A673 (cell line): ENCODE measurements around the gene CENPX. TPM values are rescaled to one million over a fixed set of nuclear protein-coding genes. Genes with fewer than 3 reads are reported as not detected.
"Not testable (repeated sequence)": the region's sequence is repeated elsewhere in the genome, so short reads cannot be mapped to it uniquely, and the experiment has no call there.

Source experiments
- BruUV-seq: library from RNA; stranded (reverse); fragments of 400-500 nt; replicated peaks from 2 replicates; lab custom pipeline; 2021; lab: Mats Ljungman, UMichigan
- CTCF ChIA-PET: fragments of 300-600 bp; sonication (Branson Sonifier 250); formaldehyde crosslinking; loops from one replicate; lab custom pipeline; 2022; ENCODE audit warnings: antibody characterized with exemption; lab: Charles Lee
- POLR2A ChIA-PET: fragments of 300-600 bp; sonication (Branson Sonifier 250); formaldehyde crosslinking; loops from one replicate; lab custom pipeline; 2022; ENCODE audit warnings: antibody characterized with exemption; ENCODE audit not compliant: low non-redundant PET; lab: Charles Lee
- DNase-seq: peaks from one replicate; pipeline ENCODE4 v3.0.0-alpha.2; 2015; ENCODE audit warnings: low spot score
- H3K27ac ChIP-seq: fragments of 200-600 bp; sonication (generic); 2 replicates; pipeline ENCODE4 v1.5.1; 2016; ENCODE audit warnings: mixed run types, low read depth, mild to moderate bottlenecking, mixed read lengths, antibody characterized with exemption, low read length; ENCODE audit not compliant: poor library complexity, severe bottlenecking
- H3K27me3 ChIP-seq: fragments of 200-600 bp; sonication (generic); replicated peaks from 2 replicates; pipeline ENCODE4 v1.6.1; 2017; ENCODE audit warnings: mixed run types, low read depth, mild to moderate bottlenecking, mixed read lengths, antibody characterized with exemption, low read length; ENCODE audit not compliant: insufficient read depth, poor library complexity
- H3K36me3 ChIP-seq: fragments of 200-600 bp; sonication (generic); 2 replicates; pipeline ENCODE4 v1.6.1; 2016; ENCODE audit warnings: mixed run types, mild to moderate bottlenecking, mixed read lengths, antibody characterized with exemption, low read length; ENCODE audit not compliant: insufficient read depth, poor library complexity, severe bottlenecking
- H3K4me1 ChIP-seq: fragments of 200-600 bp; sonication (generic); 2 replicates; pipeline ENCODE4 v1.6.1; 2017; ENCODE audit warnings: mixed run types, mild to moderate bottlenecking, mixed read lengths, antibody characterized with exemption, low read length; ENCODE audit not compliant: insufficient read depth, poor library complexity, severe bottlenecking
- H3K4me3 ChIP-seq: fragments of 200-600 bp; sonication (generic); 2 replicates; pipeline ENCODE4 v1.5.1; 2016; ENCODE audit warnings: low read depth, mixed run types, mild to moderate bottlenecking, mixed read lengths, low read length; ENCODE audit not compliant: poor library complexity, severe bottlenecking
- H3K9me3 ChIP-seq: fragments of 200-600 bp; sonication (generic); 2 replicates; pipeline ENCODE4 v1.6.1; 2016; ENCODE audit warnings: mixed run types, low read depth, mild to moderate bottlenecking, mixed read lengths, antibody characterized with exemption, low read length; ENCODE audit not compliant: poor library complexity, severe bottlenecking
- CTCF ChIP-seq: fragments of 300-800, 200-600 bp; sonication (generic); conservative IDR thresholded peaks from 2 replicates; pipeline ENCODE4 v1.5.1; 2017; ENCODE audit warnings: low read depth, mild to moderate bottlenecking, antibody characterized with exemption, low read length, moderate library complexity, mixed read lengths
- EZH2 ChIP-seq: fragments of 200-600 bp; sonication (generic); IDR thresholded peaks from 2 replicates; pipeline ENCODE4 v1.6.1; 2017; ENCODE audit warnings: borderline replicate concordance, low read depth, mild to moderate bottlenecking, mixed read lengths, antibody characterized with exemption, low read length; ENCODE audit not compliant: poor library complexity, severe bottlenecking
- intact Hi-C: fragments of 100-400 bp; cut with micrococcal nuclease; formaldehyde crosslinking; loops from one replicate; pipeline ENCODE4 v1.10.0; 2022; ENCODE audit not compliant: unreplicated experiment
- total RNA-seq: library from RNA; stranded (reverse); gene quantifications from 2 replicates; pipeline ENCODE4 v1.2.3, GENCODE V29; 2021

Gene CENPX
- total RNA-seq, 1 experiment from 2014 or later: 165 TPM

- Histone ChIP-seq H3K36me3 (peaks cover 5% of the 10 kb centered on the region), H3K27me3 (no peaks in the 10 kb centered on the region), H3K4me1 (no peaks in the 10 kb centered on the region), H3K27ac (no peak overlapping the region), H3K4me3 (no peak overlapping the region), H3K9me3 (no peaks in the 10 kb centered on the region)
- intact Hi-C loops: no loop called here
- ChIA-PET CTCF (no interaction called here), POLR2A (no interaction called here)
- BruUV-seq: no TSS peak
- TF ChIP-seq EZH2 (no peak), CTCF (no peak)
- DNase-seq: no peak
These were observed 20.0 kb upstream of the CENPX start for GRCh38 chr17:82042649-82043048.

GRCh38 chr17:82041144-82041814 lies 18.6 kb upstream of the CENPX start:
- peaks cover 5% of the 10 kb centered on the region for H3K4me1 ChIP-seq
- H3K27ac ChIP-seq: no peak overlapping the region
- ChIA-PET POLR2A (no interaction called here), CTCF (interaction anchor here (0.7 kb wide), 1 partner anchor 10 kb away, joined by 4 read pairs; no protein-coding TSS in a partner anchor)
- H3K9me3 ChIP-seq: no peaks in the 10 kb centered on the region
- no peaks in the 10 kb centered on the region for H3K27me3 ChIP-seq
- no peak overlapping the region for H3K4me3 ChIP-seq
- no peaks in the 10 kb centered on the region for H3K36me3 ChIP-seq
- no peak for DNase-seq
- TF ChIP-seq EZH2 (no peak), CTCF (no peak)
- intact Hi-C loops: no loop called here
- no TSS peak for BruUV-seq

DNA sequence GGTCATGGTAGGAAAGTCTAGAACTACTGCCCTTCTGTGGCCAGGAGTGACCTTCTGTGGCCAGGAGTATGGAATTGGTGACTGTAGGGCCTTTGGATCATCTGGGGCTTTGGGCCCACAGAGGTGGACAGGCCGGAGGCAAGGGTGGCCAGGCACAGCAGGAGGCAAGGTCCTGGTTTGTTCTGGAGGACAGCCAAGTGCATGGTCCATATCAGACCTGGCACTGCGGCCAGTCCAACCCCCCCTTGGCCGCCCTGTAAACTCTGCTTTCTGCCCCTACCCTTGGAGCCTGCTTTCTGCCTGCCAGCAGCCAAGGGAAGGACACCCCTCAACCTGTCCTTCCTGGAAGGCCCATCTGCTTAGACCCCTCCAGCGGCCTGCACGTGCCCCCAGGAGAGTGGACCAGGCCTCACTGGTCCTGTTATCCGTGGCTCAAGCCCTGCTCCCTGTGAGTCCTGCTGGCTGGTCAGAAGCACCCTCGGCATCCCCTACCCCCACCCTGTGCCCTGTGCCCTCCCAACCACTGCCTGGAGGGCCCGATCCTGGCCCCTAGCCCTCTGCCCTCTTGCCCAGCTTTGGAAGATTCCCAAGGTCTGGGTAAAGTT lies 17.1 kb upstream of the CENPX start:
- intact Hi-C loops: loop anchor here (5.0 kb wide), 1 partner anchor 58 kb away; the partner anchor contains the start of gene FASN
- POLR2A ChIA-PET: no interaction called here

GRCh38 chr17:82038796-82039409 lies 16.2 kb upstream of the CENPX start:
- H3K36me3 ChIP-seq, DNase-seq, BruUV-seq, H3K27me3 ChIP-seq, POLR2A ChIA-PET, H3K4me3 ChIP-seq, CTCF ChIA-PET, H3K27ac ChIP-seq, H3K9me3 ChIP-seq: not testable (repeated sequence)
- peaks cover 11% of the 10 kb centered on the region for H3K4me1 ChIP-seq
- intact Hi-C loops: loop anchor here (5.0 kb wide), 1 partner anchor 58 kb away; the partner anchor contains the start of gene FASN

More for the DNA sequence above, 17.1 kb upstream of the CENPX start:
- Histone ChIP-seq H3K4me3 (no peak overlapping the region), H3K9me3 (no peaks in the 10 kb centered on the region), H3K27ac (no peak overlapping the region), H3K4me1 (peaks cover 11% of the 10 kb centered on the region), H3K27me3 (no peaks in the 10 kb centered on the region), H3K36me3 (no peaks in the 10 kb centered on the region)
- DNase-seq: no peak
- CTCF ChIA-PET: no interaction called here
- no peak for TF ChIP-seq CTCF
- no peak for TF ChIP-seq EZH2
- no TSS peak for BruUV-seq
